IgD-negative memory B cell (primary cell): ENCODE data around the gene WSB2. TPM values are rescaled to one million over a fixed set of nuclear protein-coding genes. Genes with fewer than 3 reads are reported as not detected.
"Not testable (repeated sequence)": the region's sequence is repeated elsewhere in the genome, so short reads cannot be mapped to it uniquely, and the experiment has no call there.

ENCODE experiments used
- H3K27ac Mint-ChIP-seq, 3 donors: one replicate each; pipeline ENCODE4 v1.8.0; 2020 to 2022; ENCODE audit warnings: mild to moderate bottlenecking in 3 of 3, mixed read lengths in 3 of 3, moderate library complexity in 1 of 3
- H3K27me3 Mint-ChIP-seq: one replicate; pipeline ENCODE4 v1.8.0; 2021; ENCODE audit warnings: mixed read lengths
- H3K36me3 Mint-ChIP-seq: one replicate; pipeline ENCODE4 v1.8.0; 2020; ENCODE audit warnings: mild to moderate bottlenecking, mixed read lengths
- H3K4me1 Mint-ChIP-seq, 3 donors: one replicate each; pipeline ENCODE4 v1.8.0; 2020 to 2022; ENCODE audit warnings: mixed read lengths in 3 of 3, mild to moderate bottlenecking in 1 of 3
- H3K4me3 Mint-ChIP-seq, 4 donors: one replicate each; pipeline ENCODE4 v1.8.0; 2020 to 2022; ENCODE audit warnings: mild to moderate bottlenecking in 4 of 4, mixed read lengths in 4 of 4, moderate library complexity in 3 of 4
- H3K9me3 Mint-ChIP-seq, 3 donors: one replicate each; pipeline ENCODE4 v1.8.0; 2020 to 2021; ENCODE audit warnings: mixed read lengths in 3 of 3, mild to moderate bottlenecking in 1 of 3
- polyA plus RNA-seq: library from polyadenylated mRNA; unstranded; fragments of 300-500 nt; fragmentation: Illumina TruSeq; gene quantifications from one replicate; pipeline ENCODE4 v1.2.3, GENCODE V29; 2021

Gene WSB2
- polyA plus RNA-seq, 1 donor from 2014 or later: 4.5 TPM

DNA sequence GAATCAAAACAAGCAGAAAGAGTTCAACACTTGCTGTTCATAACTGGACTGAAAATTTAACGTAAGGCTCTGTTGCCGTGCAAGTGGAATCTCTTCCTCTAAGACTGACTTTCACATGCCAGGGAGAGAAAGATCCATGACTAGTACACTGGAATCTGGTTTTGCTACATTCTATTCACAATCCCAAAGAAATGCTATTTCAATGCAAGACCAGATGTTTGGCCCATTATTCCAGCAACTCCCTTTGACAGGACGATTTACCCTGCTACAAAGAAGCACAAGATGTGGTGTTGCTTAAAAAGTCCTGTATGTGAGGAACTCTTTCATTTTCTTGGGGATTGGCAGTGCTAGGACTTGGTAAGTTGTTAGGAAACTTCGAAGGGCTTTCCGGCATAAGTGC is 27.1 kb downstream of the WSB2 start:
- peaks cover 7 to 10% (median 8%) of the 10 kb centered on the region in 3 donors for H3K4me1 Mint-ChIP-seq
- H3K27me3 Mint-ChIP-seq: no peaks in the 10 kb centered on the region
- no peaks in the 10 kb centered on the region for H3K9me3 Mint-ChIP-seq
- peaks cover 6% of the 10 kb centered on the region for H3K36me3 Mint-ChIP-seq
- H3K27ac Mint-ChIP-seq: peak overlapping the region in 1 of 3 donors; percentile 35
- no peak overlapping the region for H3K4me3 Mint-ChIP-seq

DNA sequence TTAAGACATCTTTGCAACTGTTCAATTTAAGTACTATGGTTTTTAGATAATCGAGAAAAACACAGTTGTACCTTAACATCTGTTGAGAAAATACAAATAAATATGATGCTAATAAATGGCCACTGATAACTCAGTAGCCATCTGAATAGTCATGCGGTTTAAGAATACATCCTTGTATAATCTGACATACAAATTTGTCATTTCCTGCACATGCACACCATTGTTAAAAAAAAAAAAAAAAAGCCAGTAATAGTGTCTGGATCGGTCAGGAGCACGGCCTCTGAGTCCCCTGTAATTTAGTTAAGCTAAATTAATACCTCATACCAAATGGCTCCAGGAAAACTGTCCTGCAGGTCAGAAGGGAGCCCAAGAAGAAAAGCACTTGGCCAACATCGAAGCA is 27.7 kb downstream of the WSB2 start:
- H3K9me3 Mint-ChIP-seq: no peaks in the 10 kb centered on the region
- peaks cover 7 to 10% (median 8%) of the 10 kb centered on the region in 3 donors for H3K4me1 Mint-ChIP-seq
- peaks cover 6% of the 10 kb centered on the region for H3K36me3 Mint-ChIP-seq
- peak overlapping the region in 1 of 3 donors; percentile 35 for H3K27ac Mint-ChIP-seq
- H3K27me3 Mint-ChIP-seq: no peaks in the 10 kb centered on the region
- no peak overlapping the region for H3K4me3 Mint-ChIP-seq

DNA sequence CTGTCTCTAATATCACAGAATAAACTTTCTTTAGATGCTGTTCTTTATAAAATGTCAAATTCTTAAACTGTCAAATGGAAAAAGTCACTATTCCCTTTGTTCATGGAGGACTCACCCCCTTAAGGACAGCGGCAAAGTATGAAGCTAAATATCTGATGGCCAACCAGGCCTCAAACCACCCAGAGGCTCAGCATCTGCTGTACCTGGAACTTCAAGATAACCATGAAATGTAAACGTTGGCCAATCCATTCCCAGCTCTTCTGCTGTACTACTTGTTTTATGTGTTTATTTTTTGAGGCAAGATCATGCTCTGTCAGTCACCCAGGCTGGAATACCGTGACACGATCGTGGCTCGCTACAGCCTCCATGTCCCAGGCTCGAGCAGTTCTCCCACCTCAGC is 28.8 kb downstream of the WSB2 start:
- H3K4me3 Mint-ChIP-seq: peak overlapping the region in 1 of 4 donors; percentile 17
- peaks cover 7 to 10% (median 8%) of the 10 kb centered on the region in 3 donors for H3K4me1 Mint-ChIP-seq
- H3K27me3 Mint-ChIP-seq: no peaks in the 10 kb centered on the region
- no peaks in the 10 kb centered on the region for H3K9me3 Mint-ChIP-seq
- H3K27ac Mint-ChIP-seq: peak overlapping the region in 1 of 3 donors; percentile 71
- peaks cover 9% of the 10 kb centered on the region for H3K36me3 Mint-ChIP-seq

DNA sequence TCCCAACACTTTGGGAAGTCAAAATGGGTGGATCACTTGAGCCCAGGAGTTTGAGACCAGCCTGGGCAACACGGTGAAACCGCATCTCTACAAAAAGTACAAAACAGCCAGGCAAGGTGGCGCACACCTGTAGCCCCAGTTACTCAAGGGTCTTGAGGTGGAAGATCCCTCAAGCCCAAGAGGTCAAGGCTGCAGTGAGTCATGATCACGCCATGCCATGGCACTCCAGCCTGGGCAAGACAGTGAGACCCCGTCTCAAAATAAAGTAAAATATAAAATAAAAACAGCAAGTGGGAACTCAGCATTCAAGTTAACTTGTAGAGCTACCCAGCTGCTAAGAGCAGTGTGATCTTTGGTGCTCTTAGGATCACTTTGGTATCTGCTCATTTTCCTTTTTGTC is 31.8 kb downstream of the WSB2 start:
- Mint-ChIP-seq H3K4me1 (no peaks in the 10 kb centered on the region), H3K4me3 (no peak overlapping the region), H3K27ac (no peak overlapping the region), H3K9me3 (no peaks in the 10 kb centered on the region), H3K36me3 (peaks cover 5% of the 10 kb centered on the region), H3K27me3 (no peaks in the 10 kb centered on the region)

DNA sequence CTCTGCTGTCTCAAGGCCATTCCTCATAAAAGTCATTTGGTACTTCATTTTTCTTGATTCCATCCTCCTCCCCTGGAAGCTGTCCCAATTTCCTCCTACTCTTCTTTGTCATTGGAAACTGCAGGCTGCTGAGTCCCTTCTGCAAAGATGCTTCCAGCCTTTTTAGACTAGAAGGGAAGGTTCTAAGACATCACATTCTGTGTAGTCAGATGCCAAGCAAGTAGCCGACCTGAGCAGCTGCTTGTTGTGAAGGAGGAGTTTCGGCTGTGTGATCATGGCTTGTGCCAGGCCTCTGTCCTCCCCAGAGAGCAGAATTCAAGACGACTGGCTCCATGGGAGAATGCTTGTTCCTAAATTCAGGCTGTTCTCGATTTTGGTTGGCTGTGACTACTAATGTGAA is 35.8 kb downstream of the WSB2 start:
- H3K4me1 Mint-ChIP-seq: peaks cover 0 to 3% (median 0%) of the 10 kb centered on the region in 3 donors
- H3K9me3 Mint-ChIP-seq: no peaks in the 10 kb centered on the region
- no peak overlapping the region for H3K4me3 Mint-ChIP-seq
- H3K27ac Mint-ChIP-seq: no peak overlapping the region
- no peaks in the 10 kb centered on the region for H3K27me3 Mint-ChIP-seq
- H3K36me3 Mint-ChIP-seq: peaks cover 12% of the 10 kb centered on the region

DNA sequence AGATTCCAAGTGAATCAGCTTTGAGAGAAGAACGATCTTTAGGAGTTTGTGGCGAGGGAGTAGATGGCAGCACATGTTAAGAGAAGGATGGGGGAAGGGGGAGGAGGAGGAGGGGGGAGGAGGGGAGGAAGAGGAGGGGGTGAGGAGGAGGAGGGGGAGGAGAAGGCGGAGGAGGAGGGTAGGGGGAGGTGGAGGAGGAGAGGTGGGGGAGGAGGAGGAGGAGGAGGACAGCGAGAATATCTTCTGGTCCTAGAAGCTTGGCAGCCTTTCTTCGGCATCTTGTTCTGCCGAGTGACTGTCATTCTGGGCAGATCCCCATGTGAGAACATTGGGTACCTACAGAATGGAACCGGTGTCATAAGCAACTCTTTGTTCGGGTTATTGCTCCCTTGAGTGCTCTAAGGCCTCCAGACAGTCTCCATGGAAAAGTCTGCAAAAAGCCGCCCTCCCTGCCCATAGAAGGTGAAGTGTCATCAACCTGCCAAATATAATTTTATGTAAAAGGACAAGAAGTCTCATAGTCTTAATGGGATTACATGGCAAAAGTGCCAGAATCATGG is 37.6 kb downstream of the WSB2 start:
- Mint-ChIP-seq H3K36me3 (peaks cover 12% of the 10 kb centered on the region), H3K27ac (no peak overlapping the region), H3K9me3 (no peaks in the 10 kb centered on the region), H3K4me3 (no peak overlapping the region), H3K4me1 (peaks cover 0 to 3% (median 0%) of the 10 kb centered on the region in 3 donors), H3K27me3 (no peaks in the 10 kb centered on the region)

DNA sequence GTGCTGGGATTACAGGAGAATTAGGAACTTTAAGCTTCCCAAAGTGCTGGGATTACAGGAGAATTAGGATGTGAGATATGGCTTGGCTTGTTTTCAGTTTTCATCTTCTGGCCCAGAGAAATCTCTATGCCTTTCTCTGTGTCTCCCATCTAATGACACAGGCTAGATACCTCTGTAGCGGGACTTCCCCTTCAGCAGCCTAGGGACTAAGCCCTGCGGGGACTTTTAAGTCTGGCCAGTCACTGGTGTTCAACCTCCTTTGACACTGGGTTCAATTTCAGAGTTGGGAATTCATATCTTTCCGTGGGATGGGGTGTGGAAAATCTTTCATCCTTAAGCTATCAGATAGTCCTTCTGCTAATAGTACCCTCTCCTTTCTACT is 38.3 kb downstream of the WSB2 start:
- Mint-ChIP-seq H3K4me3 (no peak overlapping the region), H3K4me1 (peaks cover 0 to 5% (median 4%) of the 10 kb centered on the region in 3 donors), H3K27me3 (no peaks in the 10 kb centered on the region), H3K9me3 (no peaks in the 10 kb centered on the region), H3K36me3 (peaks cover 9% of the 10 kb centered on the region), H3K27ac (no peak overlapping the region)

DNA sequence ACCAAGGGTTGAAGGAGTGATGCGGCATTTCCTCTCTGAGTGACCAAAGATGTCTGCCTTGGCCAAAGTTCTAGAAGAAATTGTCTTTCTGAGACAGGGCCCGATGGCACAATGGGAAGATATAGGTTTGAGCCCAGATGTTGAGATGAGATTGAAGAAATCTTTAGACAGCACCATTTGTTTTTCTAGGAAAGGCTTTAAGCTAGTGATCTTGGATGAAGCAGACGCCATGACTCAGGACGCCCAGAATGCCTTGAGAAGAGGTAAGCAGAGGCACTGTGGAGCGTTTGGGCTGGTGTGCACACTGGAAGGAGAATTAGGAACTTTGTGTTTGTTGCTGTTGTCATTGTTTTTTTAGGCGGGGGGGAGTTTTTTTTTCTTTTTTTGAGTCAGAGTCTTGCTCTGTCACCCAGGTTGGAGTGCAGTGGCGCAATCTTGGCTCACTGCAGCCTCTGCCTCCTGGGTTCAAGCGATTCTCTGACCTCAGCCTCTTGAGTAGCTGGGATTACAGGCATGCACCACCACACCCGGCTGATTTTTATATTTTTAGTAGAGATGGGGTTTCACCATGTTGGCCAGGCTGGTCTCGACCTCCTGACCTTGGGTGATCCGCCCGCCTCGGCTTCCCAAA is 38.8 kb downstream of the WSB2 start:
- H3K27me3 Mint-ChIP-seq, H3K9me3 Mint-ChIP-seq, H3K4me1 Mint-ChIP-seq, H3K4me3 Mint-ChIP-seq, H3K27ac Mint-ChIP-seq, H3K36me3 Mint-ChIP-seq: not testable (repeated sequence)

DNA sequence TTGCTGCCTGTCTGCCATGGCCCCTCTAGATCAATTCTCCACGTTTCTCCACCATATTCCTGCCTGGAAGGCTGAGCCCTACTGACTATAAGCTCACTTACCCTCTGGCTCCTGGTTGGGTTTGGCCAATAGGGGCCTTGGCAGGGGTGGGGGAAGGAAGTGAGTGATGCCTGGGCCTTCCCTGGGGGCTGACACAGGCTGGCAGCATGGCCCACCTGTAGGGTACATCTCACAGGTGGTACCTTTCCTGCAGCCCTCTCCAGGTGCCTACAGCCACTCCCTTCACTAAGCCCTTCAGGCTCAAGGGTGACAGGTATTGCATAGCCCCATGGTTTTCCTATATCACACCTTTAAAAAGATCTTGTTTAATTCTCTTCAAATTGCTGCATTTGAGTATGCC is 40.9 kb downstream of the WSB2 start:
- Mint-ChIP-seq H3K27ac (no peak overlapping the region), H3K4me3 (peak overlapping the region in 1 of 4 donors; percentile 12), H3K9me3 (no peaks in the 10 kb centered on the region), H3K4me1 (peaks cover 9 to 15% (median 10%) of the 10 kb centered on the region in 3 donors), H3K27me3 (no peaks in the 10 kb centered on the region), H3K36me3 (peaks cover 7% of the 10 kb centered on the region)

DNA sequence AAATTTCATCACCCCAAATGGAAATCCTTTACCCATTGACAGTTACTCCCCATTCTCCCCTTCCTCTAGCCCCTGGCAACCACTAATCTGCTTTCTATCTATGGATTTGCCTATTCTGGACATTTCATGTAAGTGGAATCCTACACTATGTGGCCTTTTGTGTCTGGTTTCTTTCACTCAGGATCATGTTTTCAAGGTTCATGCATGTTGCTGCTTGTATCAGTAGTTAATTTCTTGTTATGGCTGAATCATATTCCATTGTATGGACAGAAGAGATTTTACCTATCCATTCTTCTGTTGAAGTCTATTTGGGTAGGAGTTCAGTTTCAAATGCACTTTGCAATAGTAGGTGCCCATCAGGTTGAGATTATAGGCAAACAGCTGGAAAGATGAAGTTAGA is 43.1 kb downstream of the WSB2 start:
- H3K27ac Mint-ChIP-seq: peak overlapping the region in 1 of 3 donors; percentile 25
- H3K27me3 Mint-ChIP-seq: no peaks in the 10 kb centered on the region
- peaks cover 7% of the 10 kb centered on the region for H3K36me3 Mint-ChIP-seq
- H3K4me3 Mint-ChIP-seq: peak overlapping the region; percentile 56 to 91 (median 83)
- H3K4me1 Mint-ChIP-seq: peaks cover 9 to 15% (median 10%) of the 10 kb centered on the region in 3 donors
- H3K9me3 Mint-ChIP-seq: no peaks in the 10 kb centered on the region

DNA sequence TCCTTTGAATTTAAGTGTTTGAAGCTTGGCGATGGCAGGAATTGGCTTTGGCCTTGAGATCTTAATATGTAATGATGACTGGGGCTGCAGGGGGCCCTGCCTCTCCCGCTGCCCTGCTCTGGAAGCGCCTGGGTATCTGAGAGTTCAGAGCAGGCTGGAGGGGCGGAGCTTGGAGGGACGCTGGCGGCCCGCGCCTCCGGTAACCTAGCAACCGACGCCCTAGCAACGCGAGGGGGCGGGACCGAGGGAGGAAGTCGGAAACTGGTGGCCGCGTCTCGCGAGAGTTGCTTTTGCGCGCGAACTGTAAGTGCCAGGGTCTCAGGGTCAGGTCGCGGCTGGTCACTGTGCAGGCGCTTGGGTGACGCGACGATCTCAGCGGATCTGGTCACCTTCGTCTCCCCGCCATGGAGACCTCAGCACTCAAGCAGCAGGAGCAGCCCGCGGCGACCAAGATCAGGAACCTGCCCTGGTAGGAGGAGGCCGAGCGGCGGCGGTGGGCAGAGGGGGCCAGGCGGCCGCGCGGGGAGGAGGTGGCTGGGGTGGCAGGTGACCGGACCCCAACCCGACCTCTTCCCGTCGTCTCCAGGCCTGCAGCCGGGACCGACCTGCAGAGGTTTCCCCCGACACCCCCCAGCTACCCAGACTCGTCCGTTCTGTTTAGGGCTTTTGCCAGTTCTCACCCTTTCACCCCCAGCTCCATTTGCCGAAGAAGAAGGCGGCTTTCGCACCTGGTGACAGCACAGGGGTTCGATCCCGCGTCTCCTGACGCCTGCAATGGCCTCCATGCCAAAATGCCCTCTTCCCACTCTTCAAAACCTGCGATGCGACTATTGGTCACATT is 44.3 kb downstream of the WSB2 start, which contains the start of gene RFC5:
TSS of gene RFC5 (plus strand) at position 280 of the 841 bp plus-strand sequence. CDS start at position 405, 125 bp downstream.
- Mint-ChIP-seq H3K4me1 (peaks cover 9 to 15% (median 10%) of the 10 kb centered on the region in 3 donors), H3K4me3 (peak within 1 kb of the TSS; percentile 88 to 96 (median 90)), H3K36me3 (peaks cover 2% of the 10 kb centered on the region), H3K27me3 (no peaks in the 10 kb centered on the region), H3K9me3 (no peaks in the 10 kb centered on the region), H3K27ac (peak within 1 kb of the TSS; percentile 85 to 98 (median 90))

DNA sequence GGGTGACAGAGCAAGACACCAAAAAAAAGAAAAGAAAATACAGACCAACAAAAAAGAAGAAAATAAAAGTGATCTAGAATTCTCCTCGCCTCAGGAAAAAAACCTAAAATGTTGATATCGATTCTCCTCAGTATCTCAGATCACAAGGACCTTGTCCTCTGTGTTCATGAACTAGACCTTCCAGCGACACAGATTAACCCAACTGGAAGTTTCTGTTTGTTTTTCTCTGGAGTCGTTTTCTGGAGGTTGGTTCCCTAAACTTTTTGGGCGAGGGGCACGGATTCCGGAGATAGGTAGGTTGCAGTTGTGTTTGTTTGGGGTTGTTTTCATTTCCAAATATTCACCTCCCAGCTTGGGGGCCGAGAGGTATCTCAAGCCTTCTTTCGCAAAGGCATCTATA is 45.0 kb downstream of the WSB2 start:
- no peaks in the 10 kb centered on the region for H3K27me3 Mint-ChIP-seq
- H3K36me3 Mint-ChIP-seq: no peaks in the 10 kb centered on the region
- peak overlapping the region; percentile 85 to 98 (median 90) for H3K27ac Mint-ChIP-seq
- H3K9me3 Mint-ChIP-seq: no peaks in the 10 kb centered on the region
- H3K4me1 Mint-ChIP-seq: peaks cover 9 to 15% (median 10%) of the 10 kb centered on the region in 3 donors
- peak overlapping the region in 3 of 4 donors; percentile 88 to 91 (median 90) for H3K4me3 Mint-ChIP-seq

DNA sequence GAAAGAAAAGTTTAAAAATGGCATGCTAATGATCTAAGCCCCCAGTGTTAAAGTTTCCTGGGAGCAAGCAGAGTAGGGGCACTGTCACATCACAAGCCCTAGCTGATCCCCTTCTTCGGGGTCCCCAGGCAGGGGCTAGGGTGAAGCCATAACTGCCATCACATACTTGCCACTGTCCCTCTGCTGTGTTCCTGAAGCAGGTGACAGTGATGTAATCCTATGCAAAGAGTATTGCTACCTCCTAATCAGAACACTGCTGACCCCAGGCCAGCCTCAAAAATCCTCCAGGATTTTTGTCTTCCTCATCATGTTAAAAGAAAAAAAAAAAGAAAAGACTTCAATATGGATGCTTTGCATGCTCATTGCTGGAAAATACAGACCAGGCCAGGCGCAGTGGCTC is 45.7 kb downstream of the WSB2 start:
- Mint-ChIP-seq H3K4me3 (peak overlapping the region in 3 of 4 donors; percentile 26 to 55 (median 28)), H3K27ac (peak overlapping the region in 1 of 3 donors; percentile 85), H3K27me3 (no peaks in the 10 kb centered on the region), H3K36me3 (no peaks in the 10 kb centered on the region), H3K4me1 (peaks cover 7 to 15% (median 10%) of the 10 kb centered on the region in 3 donors), H3K9me3 (no peaks in the 10 kb centered on the region)

DNA sequence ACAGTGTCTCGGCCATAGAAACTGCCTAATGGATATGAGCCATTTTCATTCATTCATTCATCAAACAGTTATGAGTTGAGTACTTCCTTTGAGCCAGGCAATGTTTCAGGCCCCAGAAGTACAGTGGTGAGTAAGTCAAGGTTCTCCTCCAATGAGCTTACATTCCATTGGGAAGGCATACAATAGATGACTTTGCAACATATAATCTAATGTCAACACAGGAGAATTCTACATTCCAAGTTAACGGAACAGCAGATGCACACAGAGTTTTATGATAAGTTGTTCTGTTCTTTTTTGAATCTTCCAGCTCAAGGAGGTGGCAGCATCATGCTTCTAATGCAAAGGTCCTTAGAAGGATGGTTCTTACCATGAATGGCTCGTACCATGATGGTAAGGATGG is 47.7 kb downstream of the WSB2 start:
- Mint-ChIP-seq H3K9me3 (no peaks in the 10 kb centered on the region), H3K27ac (peak overlapping the region in 1 of 3 donors; percentile 34), H3K36me3 (no peaks in the 10 kb centered on the region), H3K4me1 (peaks cover 7 to 15% (median 10%) of the 10 kb centered on the region in 3 donors), H3K27me3 (peaks cover 2% of the 10 kb centered on the region), H3K4me3 (peak overlapping the region in 2 of 4 donors; percentile 9 to 58)

DNA sequence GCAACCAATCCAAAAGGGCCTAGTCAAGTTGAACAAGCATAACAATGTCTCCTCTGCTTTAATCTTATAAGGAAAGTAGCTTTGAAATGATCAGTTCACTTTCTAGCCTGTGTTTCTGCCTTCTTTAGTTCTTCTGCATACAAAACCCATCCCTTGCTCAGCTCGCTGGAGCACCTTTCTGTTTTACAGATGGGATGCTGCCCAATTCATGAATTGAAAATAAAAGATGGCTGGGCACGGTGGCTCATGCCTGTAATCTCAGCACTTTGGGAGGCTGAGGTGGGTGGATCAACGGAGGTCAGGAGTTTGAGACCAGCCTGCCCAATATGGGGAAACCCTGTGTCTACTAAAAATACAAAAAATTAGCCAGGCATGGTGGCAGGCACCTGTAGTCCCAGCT is 49.0 kb downstream of the WSB2 start:
- H3K36me3 Mint-ChIP-seq: no peaks in the 10 kb centered on the region
- peaks cover 4 to 6% (median 6%) of the 10 kb centered on the region in 3 donors for H3K4me1 Mint-ChIP-seq
- H3K27ac Mint-ChIP-seq: no peak overlapping the region
- peaks cover 5% of the 10 kb centered on the region for H3K27me3 Mint-ChIP-seq
- no peak overlapping the region for H3K4me3 Mint-ChIP-seq
- no peaks in the 10 kb centered on the region for H3K9me3 Mint-ChIP-seq
